GM21717 (cell line): ENCODE results near the gene CACNA1A.
"Not testable (repeated sequence)": the region's sequence is repeated elsewhere in the genome, so short reads cannot be mapped to it uniquely, and the experiment has no call there.

Experiments
- ATAC-seq: cut with Tn5 transposase; IDR thresholded peaks from one replicate; pipeline ENCODE4 v1.9.1; 2021; ENCODE audit warnings: mild to moderate bottlenecking, moderate library complexity; ENCODE audit not compliant: unreplicated experiment

The CACNA1A gene

GRCh38 chr19:13506471-13506820 lies at the start of gene CACNA1A:
CACNA1A (minus strand) TSS chr19:13506479; CDS start chr19:13506224, 255 bp downstream.
- no peak for ATAC-seq

- ATAC-seq = no peak
Observed at GRCh38 chr19:13554506-13555240, 48.4 kb upstream of the CACNA1A start.

- ATAC-seq = no peak
Observed at GRCh38 chr19:13553880-13554400, 47.7 kb upstream of the CACNA1A start.

- ATAC-seq = no peak
Observed at GRCh38 chr19:13548131-13548530, 41.9 kb upstream of the CACNA1A start.

- ATAC-seq = no peak
Observed at GRCh38 chr19:13547102-13547501, 40.8 kb upstream of the CACNA1A start.

GRCh38 chr19:13544423-13544822 lies 38.1 kb upstream of the CACNA1A start:
- ATAC-seq = no peak

- no peak for ATAC-seq
Observed at GRCh38 chr19:13541554-13541953, 35.3 kb upstream of the CACNA1A start.

GRCh38 chr19:13539332-13539731 lies 33.1 kb upstream of the CACNA1A start:
- ATAC-seq = no peak

GRCh38 chr19:13538601-13539253 lies 32.4 kb upstream of the CACNA1A start:
- no peak for ATAC-seq

GRCh38 chr19:13537454-13537853 lies 31.2 kb upstream of the CACNA1A start:
- no peak for ATAC-seq

- ATAC-seq = no peak
Observed at GRCh38 chr19:13530720-13531119, 24.4 kb upstream of the CACNA1A start.

- not testable (repeated sequence) for ATAC-seq
Observed at GRCh38 chr19:13529721-13530120, 23.4 kb upstream of the CACNA1A start.

- no peak for ATAC-seq
Observed at GRCh38 chr19:13526552-13526951, 20.3 kb upstream of the CACNA1A start.

- ATAC-seq = no peak
Observed at GRCh38 chr19:13521066-13521465, 14.8 kb upstream of the CACNA1A start.

- ATAC-seq = no peak
Observed at GRCh38 chr19:13511947-13512346, 5.7 kb upstream of the CACNA1A start.

GRCh38 chr19:13507053-13507611 lies 853 bp upstream of the CACNA1A start:
- ATAC-seq = no peak

GRCh38 chr19:13505761-13506470 lies 363 bp downstream of the CACNA1A start:
- no peak for ATAC-seq

GRCh38 chr19:13505164-13505695 lies 1.0 kb downstream of the CACNA1A start:
- no peak for ATAC-seq

GRCh38 chr19:13503570-13504235 lies 2.6 kb downstream of the CACNA1A start:
- no peak for ATAC-seq

GRCh38 chr19:13502231-13502630 lies 4.0 kb downstream of the CACNA1A start:
- ATAC-seq = no peak

- ATAC-seq = no peak
Observed at GRCh38 chr19:13499692-13500091, 6.6 kb downstream of the CACNA1A start.
